ENCODE results near the gene R3HDM2. TPM values are rescaled to one million over a fixed set of nuclear protein-coding genes. Genes with fewer than 3 reads are reported as not detected.
"Not testable (repeated sequence)": the region's sequence is repeated elsewhere in the genome, so short reads cannot be mapped to it uniquely, and the experiment has no call there.

The R3HDM2 gene
- total RNA-seq, 1 donor from 2014 or later = 19.2 TPM

GRCh38 chr12:57428965-57429364, 1.9 kb downstream of the R3HDM2 start:
- Mint-ChIP-seq H3K27me3 (ENCODE audit: low read depth, unreplicated experiment) (no peaks in the 10 kb centered on the region), H3K4me1 (ENCODE audit: low read depth, unreplicated experiment) (peaks cover 11% of the 10 kb centered on the region), H3K9me3 (ENCODE audit: unreplicated experiment) (no peaks in the 10 kb centered on the region), H3K4me3 (ENCODE audit: unreplicated experiment) (peak overlapping the region; percentile 92), H3K36me3 (ENCODE audit: low read depth, unreplicated experiment) (peaks cover 4% of the 10 kb centered on the region), H3K27ac (ENCODE audit: unreplicated experiment) (no peak overlapping the region)
- Histone ChIP-seq H3K79me2 (ENCODE audit: insufficient read depth, low read length) (peaks cover 51% of the 10 kb centered on the region), H3K36me3 (ENCODE audit: insufficient read depth, low read length) (peaks cover 3% of the 10 kb centered on the region), H3K4me3 (ENCODE audit: insufficient read depth, low read depth, low read length) (peak overlapping the region; percentile 76), H2AFZ (ENCODE audit: low read depth, low read length) (no peak overlapping the region), H3K9me3 (ENCODE audit: insufficient read depth, low read depth, low read length) (no peaks in the 10 kb centered on the region), H3K9ac (ENCODE audit: low read length) (peak overlapping the region; percentile 86), H3K4me2 (ENCODE audit: low read length) (peak overlapping the region; percentile 92), H3K4me1 (ENCODE audit: insufficient read depth, low read length) (peaks cover 4% of the 10 kb centered on the region), H3K27ac (ENCODE audit: low read depth, low read length) (no peak overlapping the region), H4K20me1 (ENCODE audit: insufficient read depth, low read length) (peaks cover 5% of the 10 kb centered on the region), H3K27me3 (ENCODE audit: insufficient read depth, low read length) (no peaks in the 10 kb centered on the region)
- DNase-seq (ENCODE audit: low read depth) = no peak
- TF ChIP-seq EZH2 (IDR thresholded peaks at IDR 0.05; ENCODE audit: insufficient read depth, low read length) = no peak
- TF ChIP-seq, protein P1, sequence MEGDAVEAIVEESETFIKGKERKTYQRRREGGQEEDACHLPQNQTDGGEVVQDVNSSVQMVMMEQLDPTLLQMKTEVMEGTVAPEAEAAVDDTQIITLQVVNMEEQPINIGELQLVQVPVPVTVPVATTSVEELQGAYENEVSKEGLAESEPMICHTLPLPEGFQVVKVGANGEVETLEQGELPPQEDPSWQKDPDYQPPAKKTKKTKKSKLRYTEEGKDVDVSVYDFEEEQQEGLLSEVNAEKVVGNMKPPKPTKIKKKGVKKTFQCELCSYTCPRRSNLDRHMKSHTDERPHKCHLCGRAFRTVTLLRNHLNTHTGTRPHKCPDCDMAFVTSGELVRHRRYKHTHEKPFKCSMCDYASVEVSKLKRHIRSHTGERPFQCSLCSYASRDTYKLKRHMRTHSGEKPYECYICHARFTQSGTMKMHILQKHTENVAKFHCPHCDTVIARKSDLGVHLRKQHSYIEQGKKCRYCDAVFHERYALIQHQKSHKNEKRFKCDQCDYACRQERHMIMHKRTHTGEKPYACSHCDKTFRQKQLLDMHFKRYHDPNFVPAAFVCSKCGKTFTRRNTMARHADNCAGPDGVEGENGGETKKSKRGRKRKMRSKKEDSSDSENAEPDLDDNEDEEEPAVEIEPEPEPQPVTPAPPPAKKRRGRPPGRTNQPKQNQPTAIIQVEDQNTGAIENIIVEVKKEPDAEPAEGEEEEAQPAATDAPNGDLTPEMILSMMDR (IDR thresholded peaks at IDR 0.05; ENCODE audit: insufficient read depth, low read depth, low read length) = no peak
- no peak for FAIRE-seq

DNA sequence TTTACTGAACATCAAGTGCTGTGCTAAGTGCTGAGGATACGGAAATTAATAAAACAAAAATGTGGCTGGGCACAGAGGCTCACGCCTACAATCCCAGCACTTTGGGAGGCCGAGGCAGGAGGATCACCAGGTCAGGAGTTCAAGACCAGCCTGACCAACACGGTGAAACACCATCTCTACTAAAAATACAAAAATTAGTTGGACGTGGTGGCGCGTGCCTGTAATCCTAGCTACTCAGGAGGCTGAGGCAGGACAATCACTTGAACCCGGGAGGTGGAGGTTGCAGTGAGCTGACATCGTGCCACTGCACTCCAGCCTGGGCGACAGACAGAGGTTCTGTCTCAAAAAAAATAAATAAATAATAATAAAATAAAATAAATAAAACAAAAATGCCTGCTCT, 3.9 kb downstream of the R3HDM2 start:
- Histone ChIP-seq H4K20me1 (ENCODE audit: insufficient read depth, low read length) (peaks cover 11% of the 10 kb centered on the region), H3K79me2 (ENCODE audit: insufficient read depth, low read length) (peaks cover 51% of the 10 kb centered on the region)
- not testable (repeated sequence) for H3K4me2 ChIP-seq (ENCODE audit: low read length); H3K9me3 ChIP-seq (ENCODE audit: insufficient read depth, low read depth, low read length); H3K27ac Mint-ChIP-seq (ENCODE audit: unreplicated experiment); DNase-seq (ENCODE audit: low read depth); H3K9me3 Mint-ChIP-seq (ENCODE audit: unreplicated experiment); H3K4me1 ChIP-seq (ENCODE audit: insufficient read depth, low read length); H3K4me3 ChIP-seq (ENCODE audit: insufficient read depth, low read depth, low read length); FAIRE-seq; H3K4me1 Mint-ChIP-seq (ENCODE audit: low read depth, unreplicated experiment); H3K27me3 Mint-ChIP-seq (ENCODE audit: low read depth, unreplicated experiment); H3K9ac ChIP-seq (ENCODE audit: low read length); H3K36me3 ChIP-seq (ENCODE audit: insufficient read depth, low read length); H3K27me3 ChIP-seq (ENCODE audit: insufficient read depth, low read length); H3K27ac ChIP-seq (ENCODE audit: low read depth, low read length); H2AFZ ChIP-seq (ENCODE audit: low read depth, low read length); H3K4me3 Mint-ChIP-seq (ENCODE audit: unreplicated experiment)
- H3K36me3 Mint-ChIP-seq (ENCODE audit: low read depth, unreplicated experiment) = peaks cover 11% of the 10 kb centered on the region

- peaks cover 5% of the 10 kb centered on the region for H3K36me3 ChIP-seq (ENCODE audit: insufficient read depth, low read length)
- no peak overlapping the region for H3K9ac ChIP-seq (ENCODE audit: low read length)
- H3K4me3 ChIP-seq (ENCODE audit: insufficient read depth, low read depth, low read length) = no peak overlapping the region
- Mint-ChIP-seq H3K36me3 (ENCODE audit: low read depth, unreplicated experiment) (peaks cover 7% of the 10 kb centered on the region), H3K27me3 (ENCODE audit: low read depth, unreplicated experiment) (no peaks in the 10 kb centered on the region), H3K9me3 (ENCODE audit: unreplicated experiment) (no peaks in the 10 kb centered on the region), H3K27ac (ENCODE audit: unreplicated experiment) (no peak overlapping the region), H3K4me3 (ENCODE audit: unreplicated experiment) (no peak overlapping the region), H3K4me1 (ENCODE audit: low read depth, unreplicated experiment) (no peaks in the 10 kb centered on the region)
- no peak overlapping the region for H3K4me2 ChIP-seq (ENCODE audit: low read length)
- no peaks in the 10 kb centered on the region for H3K9me3 ChIP-seq (ENCODE audit: insufficient read depth, low read depth, low read length)
- no peaks in the 10 kb centered on the region for H3K27me3 ChIP-seq (ENCODE audit: insufficient read depth, low read length)
- DNase-seq (ENCODE audit: low read depth) = no peak
- H3K79me2 ChIP-seq (ENCODE audit: insufficient read depth, low read length) = peaks cover 51% of the 10 kb centered on the region
- peaks cover 20% of the 10 kb centered on the region for H4K20me1 ChIP-seq (ENCODE audit: insufficient read depth, low read length)
- no peak overlapping the region for H3K27ac ChIP-seq (ENCODE audit: low read depth, low read length)
- no peak overlapping the region for H2AFZ ChIP-seq (ENCODE audit: low read depth, low read length)
- FAIRE-seq = no peak
- no peaks in the 10 kb centered on the region for H3K4me1 ChIP-seq (ENCODE audit: insufficient read depth, low read length)
- no peak for TF ChIP-seq EZH2 (IDR thresholded peaks at IDR 0.05; ENCODE audit: insufficient read depth, low read length)
- TF ChIP-seq, protein P1 (IDR thresholded peaks at IDR 0.05; ENCODE audit: insufficient read depth, low read depth, low read length) = no peak
Observed at GRCh38 chr12:57420482-57420881, 10.4 kb downstream of the R3HDM2 start.

Data from astrocyte (in vitro differentiated cells and primary cell).